Measurements from ENCODE around the gene AIG1. TPM values are rescaled to one million over a fixed set of nuclear protein-coding genes. Genes with fewer than 3 reads are reported as not detected.

AIG1 gene
- total RNA-seq, 2 experiments from 2014 or later, result 0.40 to 0.85 TPM

- no peak for TF ChIP-seq EZH2phosphoT487 (IDR thresholded peaks at IDR 0.05; ENCODE audit: borderline replicate concordance, low read depth, low read length)
- ChIA-PET POLR2A (no interaction called here), CTCF (ENCODE audit: unreplicated experiment) (no interaction called here)
- no peak for DNase-seq (ENCODE audit: low spot score)
- H3K4me3 ChIP-seq (ENCODE audit: low read depth, low read length, poor library complexity, severe bottlenecking), result no peak overlapping the region
- H3K4me1 ChIP-seq (ENCODE audit: insufficient read depth, low read length, poor library complexity, severe bottlenecking), result no peaks in the 10 kb centered on the region
- no peaks in the 10 kb centered on the region for H3K79me2 ChIP-seq (ENCODE audit: insufficient read depth, low read depth, low read length)
- H4K20me1 ChIP-seq (ENCODE audit: insufficient read depth, low read length), result no peaks in the 10 kb centered on the region
- BruUV-seq (replicated peaks), result no TSS peak
- intact Hi-C loops (cut with micrococcal nuclease; ENCODE audit: unreplicated experiment), result no loop called here
- no peak overlapping the region for H3K4me2 ChIP-seq (ENCODE audit: low read length)
- no peaks in the 10 kb centered on the region for H3K36me3 ChIP-seq (ENCODE audit: insufficient read depth, low read length)
- no peak overlapping the region for H2AFZ ChIP-seq (ENCODE audit: low read length)
- H3K9me3 ChIP-seq (ENCODE audit: low read length), result no peaks in the 10 kb centered on the region
- H3K27ac ChIP-seq (ENCODE audit: low read depth, low read length, poor library complexity, severe bottlenecking), result no peak overlapping the region
- H3K9me2 ChIP-seq (ENCODE audit: insufficient read depth, low read length), result no peaks in the 10 kb centered on the region
These were observed 263.2 kb downstream of the AIG1 start for GRCh38 chr6:143323729-143324470.

GRCh38 chr6:143325379-143326140 is 264.9 kb downstream of the AIG1 start:
- Histone ChIP-seq H3K4me3 (ENCODE audit: low read depth, low read length, poor library complexity, severe bottlenecking) (no peak overlapping the region), H3K27ac (ENCODE audit: low read depth, low read length, poor library complexity, severe bottlenecking) (no peak overlapping the region), H3K36me3 (ENCODE audit: insufficient read depth, low read length) (no peaks in the 10 kb centered on the region), H2AFZ (ENCODE audit: low read length) (no peak overlapping the region), H3K4me2 (ENCODE audit: low read length) (no peak overlapping the region), H4K20me1 (ENCODE audit: insufficient read depth, low read length) (no peaks in the 10 kb centered on the region), H3K9me3 (ENCODE audit: low read length) (no peaks in the 10 kb centered on the region), H3K79me2 (ENCODE audit: insufficient read depth, low read depth, low read length) (no peaks in the 10 kb centered on the region), H3K4me1 (ENCODE audit: insufficient read depth, low read length, poor library complexity, severe bottlenecking) (no peaks in the 10 kb centered on the region), H3K9me2 (ENCODE audit: insufficient read depth, low read length) (no peaks in the 10 kb centered on the region)
- CTCF ChIA-PET (ENCODE audit: unreplicated experiment), result no interaction called here
- DNase-seq (ENCODE audit: low spot score), result no peak
- intact Hi-C loops (cut with micrococcal nuclease; ENCODE audit: unreplicated experiment), result no loop called here
- POLR2A ChIA-PET, result interaction anchor here (0.6 kb wide), 1 partner anchor 328 kb away, joined by 3 read pairs; no protein-coding TSS in a partner anchor
- no TSS peak for BruUV-seq (replicated peaks)
- TF ChIP-seq EZH2phosphoT487 (IDR thresholded peaks at IDR 0.05; ENCODE audit: borderline replicate concordance, low read depth, low read length) (no peak), CTCF (conservative IDR thresholded peaks at IDR 0.05; ENCODE audit: low read length) (no peak)

- ChIA-PET CTCF (ENCODE audit: unreplicated experiment) (no interaction called here), POLR2A (no interaction called here)
- no peak for DNase-seq (ENCODE audit: low spot score)
- no peak overlapping the region for H2AFZ ChIP-seq (ENCODE audit: low read length)
- no TSS peak for BruUV-seq (replicated peaks)
- H3K9me3 ChIP-seq (ENCODE audit: low read length), result no peaks in the 10 kb centered on the region
- H3K27ac ChIP-seq (ENCODE audit: low read depth, low read length, poor library complexity, severe bottlenecking), result no peak overlapping the region
- intact Hi-C loops (cut with micrococcal nuclease; ENCODE audit: unreplicated experiment), result no loop called here
- no peaks in the 10 kb centered on the region for H3K4me1 ChIP-seq (ENCODE audit: insufficient read depth, low read length, poor library complexity, severe bottlenecking)
- TF ChIP-seq EZH2phosphoT487 (IDR thresholded peaks at IDR 0.05; ENCODE audit: borderline replicate concordance, low read depth, low read length), result no peak
- no peak for TF ChIP-seq CTCF (conservative IDR thresholded peaks at IDR 0.05; ENCODE audit: low read length)
- no peaks in the 10 kb centered on the region for H4K20me1 ChIP-seq (ENCODE audit: insufficient read depth, low read length)
- H3K36me3 ChIP-seq (ENCODE audit: insufficient read depth, low read length), result no peaks in the 10 kb centered on the region
- H3K4me2 ChIP-seq (ENCODE audit: low read length), result no peak overlapping the region
- H3K9me2 ChIP-seq (ENCODE audit: insufficient read depth, low read length), result no peaks in the 10 kb centered on the region
- no peak overlapping the region for H3K4me3 ChIP-seq (ENCODE audit: low read depth, low read length, poor library complexity, severe bottlenecking)
- H3K79me2 ChIP-seq (ENCODE audit: insufficient read depth, low read depth, low read length), result no peaks in the 10 kb centered on the region
These were observed 268.2 kb downstream of the AIG1 start for GRCh38 chr6:143328876-143329275.
